Colonic mucosa (tissue), 4 donors: ENCODE results near the gene TLCD3A. TPM values are rescaled to one million over a fixed set of nuclear protein-coding genes. Genes with fewer than 3 reads are reported as not detected.
A peak's percentile ranks its signal among the peaks of the same experiment; 100 is the strongest.
"Not testable (repeated sequence)": the region's sequence is repeated elsewhere in the genome, so short reads cannot be mapped to it uniquely, and the experiment has no call there.

Experiments
- DNase-seq: peaks from one replicate; pipeline ENCODE4 v3.0.0-alpha.2; 2020
- H3K27ac ChIP-seq: fragments of 200-600 bp; one replicate; pipeline ENCODE4 v1.8.0; 2021
- H3K27me3 ChIP-seq: fragments of 200-600 bp; one replicate; pipeline ENCODE4 v1.8.0; 2021
- H3K36me3 ChIP-seq: fragments of 200-600 bp; one replicate; pipeline ENCODE4 v1.8.0; 2021
- H3K4me1 ChIP-seq: fragments of 200-600 bp; one replicate; pipeline ENCODE4 v1.8.0; 2021; ENCODE audit warnings: mild to moderate bottlenecking
- H3K4me3 ChIP-seq: fragments of 200-600 bp; one replicate; pipeline ENCODE4 v1.8.0; 2021
- H3K9ac ChIP-seq, 2 donors: one replicate each; pipeline ENCODE4 v1.7.0; 2013; ENCODE audit warnings: control low read depth in 2 of 2, low read depth in 2 of 2, low read length in 2 of 2
- H3K9me3 ChIP-seq: fragments of 200-600 bp; one replicate; pipeline ENCODE4 v1.8.0; 2021
- intact Hi-C: fragments of 100-400 bp; cut with DNase I; formaldehyde crosslinking; loops from one replicate; pipeline ENCODE4 v1.14.1; 2022
- total RNA-seq, 2 donors: library from RNA; stranded (reverse); fragmentation: NEBNext Ultra II Directional in 1 of 2; extraction: Animal tissue kit (Norgen Biotek cat#: 25700) in 1 of 2; gene quantifications; one replicate each; pipeline ENCODE4 v1.2.1, GENCODE V29; 2021
- TF ChIP-seq, protein P1 (sequence below): fragments of 200-600 bp; IDR thresholded peaks from one replicate; pipeline ENCODE4 v1.8.0; 2022; ENCODE audit warnings: antibody characterized with exemption, mild to moderate bottlenecking
- donor health status: healthy.
- donor health status: DM: no; HTN: no; CAD: no.
- donor health status: DM: no; HTN: no; CAD: no.

TLCD3A gene
- total RNA-seq, 2 donors from 2014 or later: 27.0 to 28.8 TPM

DNA sequence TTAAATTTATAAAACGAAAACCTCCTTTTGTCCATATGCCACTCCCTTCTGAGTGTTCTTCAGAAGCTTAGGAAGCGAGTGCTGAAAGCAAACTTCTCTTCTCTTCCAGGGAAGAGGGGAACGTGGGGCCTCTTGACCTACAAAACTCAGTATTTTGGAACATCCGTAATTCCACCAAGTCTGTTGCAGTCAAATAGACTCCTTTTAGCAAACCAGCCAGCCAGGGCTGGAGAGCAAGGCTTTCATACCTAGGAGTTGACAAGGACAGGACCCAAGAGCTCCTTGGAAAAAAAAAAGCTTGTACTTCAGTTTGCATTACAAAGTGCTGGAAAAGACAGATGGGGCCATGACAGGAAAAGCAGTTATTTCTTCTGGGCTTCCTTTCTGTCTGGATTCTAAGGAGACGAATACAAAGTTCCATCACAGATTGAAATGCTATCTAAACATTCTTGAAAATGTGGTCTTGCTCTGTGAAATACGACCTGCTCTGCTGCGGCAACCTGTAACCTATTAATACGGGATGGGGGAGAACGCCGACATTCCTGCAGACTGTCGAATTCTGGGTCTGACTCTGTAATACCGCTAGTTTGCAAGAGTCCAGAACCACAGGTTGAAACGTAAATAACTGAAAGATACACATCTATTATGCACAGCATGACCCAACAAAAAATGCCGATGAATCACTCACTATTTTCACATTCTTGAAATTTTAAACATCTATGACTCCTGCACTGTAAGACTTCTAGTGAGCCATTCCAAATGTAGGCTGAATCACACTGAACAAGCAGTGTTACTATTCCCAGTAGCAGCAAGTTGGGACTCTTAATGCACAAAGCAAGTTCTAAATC, 38.4 kb upstream of the TLCD3A start:
- Histone ChIP-seq H3K9me3 (no peaks in the 10 kb centered on the region), H3K27ac (no peak overlapping the region), H3K4me3 (no peak overlapping the region), H3K4me1 (no peaks in the 10 kb centered on the region), H3K9ac (no peak overlapping the region), H3K36me3 (no peaks in the 10 kb centered on the region), H3K27me3 (no peaks in the 10 kb centered on the region)
- no peak for DNase-seq
- TF ChIP-seq, protein P1, sequence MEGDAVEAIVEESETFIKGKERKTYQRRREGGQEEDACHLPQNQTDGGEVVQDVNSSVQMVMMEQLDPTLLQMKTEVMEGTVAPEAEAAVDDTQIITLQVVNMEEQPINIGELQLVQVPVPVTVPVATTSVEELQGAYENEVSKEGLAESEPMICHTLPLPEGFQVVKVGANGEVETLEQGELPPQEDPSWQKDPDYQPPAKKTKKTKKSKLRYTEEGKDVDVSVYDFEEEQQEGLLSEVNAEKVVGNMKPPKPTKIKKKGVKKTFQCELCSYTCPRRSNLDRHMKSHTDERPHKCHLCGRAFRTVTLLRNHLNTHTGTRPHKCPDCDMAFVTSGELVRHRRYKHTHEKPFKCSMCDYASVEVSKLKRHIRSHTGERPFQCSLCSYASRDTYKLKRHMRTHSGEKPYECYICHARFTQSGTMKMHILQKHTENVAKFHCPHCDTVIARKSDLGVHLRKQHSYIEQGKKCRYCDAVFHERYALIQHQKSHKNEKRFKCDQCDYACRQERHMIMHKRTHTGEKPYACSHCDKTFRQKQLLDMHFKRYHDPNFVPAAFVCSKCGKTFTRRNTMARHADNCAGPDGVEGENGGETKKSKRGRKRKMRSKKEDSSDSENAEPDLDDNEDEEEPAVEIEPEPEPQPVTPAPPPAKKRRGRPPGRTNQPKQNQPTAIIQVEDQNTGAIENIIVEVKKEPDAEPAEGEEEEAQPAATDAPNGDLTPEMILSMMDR: no peak
- intact Hi-C loops: no loop called here

DNA sequence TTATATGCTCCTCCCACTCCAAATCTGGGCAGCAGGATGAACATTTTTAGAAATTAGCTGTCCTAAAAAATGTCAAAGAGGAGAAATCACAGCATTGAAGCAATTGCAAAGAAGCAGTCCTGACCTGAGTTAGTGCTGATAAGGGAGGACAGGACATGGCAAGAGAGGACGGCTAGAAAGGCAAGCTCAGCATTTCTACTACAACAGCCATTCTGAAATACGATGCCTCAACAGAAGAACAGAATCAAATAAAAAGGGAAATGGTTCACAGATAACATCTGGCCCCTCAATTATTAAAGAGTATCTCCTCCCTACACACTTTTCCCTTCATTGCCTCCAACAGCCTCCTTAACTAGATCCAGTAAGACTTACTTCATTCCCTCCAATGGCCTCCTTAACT, 36.0 kb upstream of the TLCD3A start:
- Histone ChIP-seq H3K9ac (no peak overlapping the region), H3K27me3 (no peaks in the 10 kb centered on the region), H3K4me1 (peaks cover 3% of the 10 kb centered on the region), H3K36me3 (no peaks in the 10 kb centered on the region), H3K9me3 (no peaks in the 10 kb centered on the region), H3K4me3 (no peak overlapping the region), H3K27ac (no peak overlapping the region)
- DNase-seq: no peak
- intact Hi-C loops: no loop called here
- TF ChIP-seq, protein P1: no peak

DNA sequence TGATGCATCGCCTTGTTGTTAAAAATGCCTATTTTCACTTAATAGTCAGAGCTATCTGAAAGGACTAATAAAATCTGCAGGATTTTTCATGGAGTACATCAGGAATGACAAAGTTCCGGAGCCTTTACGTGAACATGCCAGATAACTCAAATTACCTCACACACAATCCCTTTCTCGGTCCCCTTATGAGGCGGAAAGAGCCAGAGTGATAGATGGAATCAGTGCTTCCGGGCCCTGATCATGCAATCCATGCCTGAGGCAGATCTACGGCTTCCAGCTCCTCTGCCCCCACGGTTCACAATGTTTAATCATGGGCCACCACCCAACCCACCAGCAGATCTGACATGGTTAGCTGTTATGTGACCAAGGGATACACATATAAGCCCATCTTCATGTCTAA, 34.7 kb upstream of the TLCD3A start:
- H3K9ac ChIP-seq: no peak overlapping the region
- intact Hi-C loops: no loop called here
- no peaks in the 10 kb centered on the region for H3K36me3 ChIP-seq
- TF ChIP-seq, protein P1: no peak
- H3K27ac ChIP-seq: no peak overlapping the region
- no peak overlapping the region for H3K4me3 ChIP-seq
- peaks cover 3% of the 10 kb centered on the region for H3K4me1 ChIP-seq
- DNase-seq: no peak
- no peaks in the 10 kb centered on the region for H3K27me3 ChIP-seq
- no peaks in the 10 kb centered on the region for H3K9me3 ChIP-seq

DNA sequence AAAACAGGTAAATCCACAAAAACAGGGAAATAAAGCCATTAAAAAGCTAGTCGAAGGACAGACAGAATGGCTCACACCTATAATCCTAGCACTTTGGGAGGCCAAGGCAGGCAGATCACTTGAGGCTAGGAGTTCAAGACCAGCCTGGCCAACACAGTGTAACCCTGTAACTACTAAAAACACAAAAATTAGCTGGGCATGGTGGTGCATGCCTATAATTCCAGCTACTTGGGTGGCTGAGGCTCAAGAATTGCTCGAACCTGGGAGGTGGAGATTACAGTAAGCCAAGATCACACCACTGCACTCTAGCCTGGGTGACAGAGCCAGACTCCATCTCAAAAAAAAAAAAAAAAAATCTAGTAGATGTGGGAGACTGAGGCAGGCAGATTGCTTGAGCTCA, 34.3 kb upstream of the TLCD3A start:
- H3K9ac ChIP-seq, H3K4me1 ChIP-seq, DNase-seq, intact Hi-C loops, H3K4me3 ChIP-seq, H3K36me3 ChIP-seq, H3K27ac ChIP-seq, H3K9me3 ChIP-seq, H3K27me3 ChIP-seq: not testable (repeated sequence)

DNA sequence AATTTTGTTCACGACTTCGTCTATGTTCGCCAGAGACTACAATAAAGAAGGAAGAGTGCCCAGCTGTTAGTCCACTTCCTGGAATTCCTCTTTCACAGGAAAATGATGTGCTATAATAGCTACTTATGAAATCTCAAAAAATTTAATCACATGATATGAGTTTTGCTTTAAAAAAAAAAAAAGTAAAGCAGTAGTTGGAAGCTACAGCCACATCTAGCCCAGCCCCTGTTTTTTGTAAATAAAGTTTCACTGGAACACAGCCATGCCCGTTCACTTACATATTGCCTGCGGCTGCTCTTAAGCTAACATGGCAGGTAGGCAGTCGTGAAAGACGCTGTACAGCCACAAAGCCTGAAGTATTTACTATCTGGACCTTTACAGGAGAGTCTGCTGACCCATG, 33.1 kb upstream of the TLCD3A start:
- H3K27ac ChIP-seq: no peak overlapping the region
- TF ChIP-seq, protein P1: no peak
- intact Hi-C loops: no loop called here
- H3K9ac ChIP-seq: no peak overlapping the region
- H3K36me3 ChIP-seq: no peaks in the 10 kb centered on the region
- no peaks in the 10 kb centered on the region for H3K9me3 ChIP-seq
- H3K27me3 ChIP-seq: no peaks in the 10 kb centered on the region
- no peak overlapping the region for H3K4me3 ChIP-seq
- no peak for DNase-seq
- peaks cover 3% of the 10 kb centered on the region for H3K4me1 ChIP-seq

DNA sequence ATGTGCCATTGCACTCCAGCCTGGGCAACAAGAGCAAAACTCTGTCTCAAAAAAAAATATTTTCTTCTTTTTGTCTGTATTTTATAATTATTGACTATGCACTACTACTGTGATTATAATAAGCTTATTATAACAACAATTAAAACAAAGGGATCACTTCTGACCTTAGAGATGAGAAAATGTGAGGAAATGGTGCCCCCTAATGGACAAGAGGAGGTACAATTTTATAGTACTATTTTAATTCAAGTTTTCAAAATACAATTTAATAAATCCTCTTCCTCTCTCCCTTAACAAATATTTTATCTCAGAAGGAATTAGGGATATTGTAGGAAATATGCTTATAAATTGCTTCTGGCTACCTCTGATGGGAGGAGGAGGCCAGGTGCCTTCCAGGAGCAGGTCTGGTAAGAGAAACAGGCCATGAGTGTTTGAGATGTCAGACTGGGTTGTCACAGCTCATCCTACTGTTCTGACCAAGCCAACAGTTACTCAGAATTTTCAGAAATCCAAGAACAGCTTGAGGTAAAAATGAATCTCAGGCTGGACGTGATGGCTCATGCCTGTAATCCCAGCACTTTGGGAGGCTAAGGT, 31.8 kb upstream of the TLCD3A start:
- no peak for DNase-seq
- Histone ChIP-seq H3K4me3 (no peak overlapping the region), H3K27ac (no peak overlapping the region), H3K9me3 (no peaks in the 10 kb centered on the region), H3K9ac (no peak overlapping the region), H3K4me1 (peaks cover 3% of the 10 kb centered on the region), H3K36me3 (no peaks in the 10 kb centered on the region), H3K27me3 (no peaks in the 10 kb centered on the region)
- intact Hi-C loops: loop anchor here (5.0 kb wide), 1 partner anchor 288 kb away; a partner anchor contains a TSS
- TF ChIP-seq, protein P1: peak; percentile 61
